ENCODE results near the gene ANXA5. TPM values are rescaled to one million over a fixed set of nuclear protein-coding genes. Genes with fewer than 3 reads are reported as not detected.
A peak's percentile ranks its signal among the peaks of the same experiment; 100 is the strongest.

The ANXA5 gene
- total and polyA plus RNA-seq, 12 donors = 209 to 654 (median 401) TPM

GRCh38 chr4:121728798-121729226 lies 32.0 kb upstream of the ANXA5 start:
- no peaks in the 10 kb centered on the region for H3K36me3 ChIP-seq (replicated peaks in 1 of 2)
- no peak overlapping the region for H3K4me3 ChIP-seq
- intact Hi-C loops (cut with DNase I) = loop anchor here in 1 of 2 donors (5.0 kb wide), 1 partner anchor 42 kb away; no protein-coding TSS in a partner anchor
- H3K27me3 ChIP-seq = no peaks in the 10 kb centered on the region
- 81 to 91% (median 85%) methylated on average over 3 of the region's 3 CpGs for WGBS, 4 donors
- DNase-seq = no peak
- no peaks in the 10 kb centered on the region for H3K4me1 ChIP-seq (replicated peaks in 1 of 2)
- H3K9me3 ChIP-seq (replicated peaks in 1 of 3) = no peaks in the 10 kb centered on the region
- no peak for TF ChIP-seq CTCF (IDR thresholded peaks at IDR 0.05)
- no peak for TF ChIP-seq POLR2A (IDR thresholded peaks at IDR 0.05)
- H3K27ac ChIP-seq = no peak overlapping the region

GRCh38 chr4:121728066-121728465 lies 31.3 kb upstream of the ANXA5 start:
- no peak for TF ChIP-seq CTCF (IDR thresholded peaks at IDR 0.05)
- TF ChIP-seq POLR2A (IDR thresholded peaks at IDR 0.05) = no peak
- DNase-seq = no peak
- H3K4me3 ChIP-seq = no peak overlapping the region
- intact Hi-C loops (cut with DNase I) = loop anchor here in 1 of 2 donors (5.0 kb wide), 1 partner anchor 41 kb away; no protein-coding TSS in a partner anchor
- H3K36me3 ChIP-seq (replicated peaks in 1 of 2) = no peaks in the 10 kb centered on the region
- WGBS, 4 donors = 67 to 77% (median 73%) methylated on average over 4 of the region's 4 CpGs
- H3K27me3 ChIP-seq = no peaks in the 10 kb centered on the region
- H3K9me3 ChIP-seq (replicated peaks in 1 of 3) = no peaks in the 10 kb centered on the region
- no peak overlapping the region for H3K27ac ChIP-seq
- H3K4me1 ChIP-seq (replicated peaks in 1 of 2) = no peaks in the 10 kb centered on the region

- no peak for DNase-seq
- TF ChIP-seq POLR2A (IDR thresholded peaks at IDR 0.05) (no peak), CTCF (IDR thresholded peaks at IDR 0.05) (peak; percentile 69 to 87 (median 81))
- intact Hi-C loops (cut with DNase I) = loop anchor here in 1 of 2 donors (5.0 kb wide), 1 partner anchor 39 kb away; no protein-coding TSS in a partner anchor
- Histone ChIP-seq H3K27me3 (no peaks in the 10 kb centered on the region), H3K36me3 (replicated peaks in 1 of 2) (no peaks in the 10 kb centered on the region), H3K4me1 (replicated peaks in 1 of 2) (no peaks in the 10 kb centered on the region), H3K9me3 (replicated peaks in 1 of 3) (no peaks in the 10 kb centered on the region), H3K27ac (no peak overlapping the region), H3K4me3 (no peak overlapping the region)
- 25 to 39% (median 32%) methylated on average over 3 of the region's 3 CpGs for WGBS, 4 donors
Measured at GRCh38 chr4:121726642-121727268, 30.0 kb upstream of the ANXA5 start.

GRCh38 chr4:121724671-121725070 lies 27.9 kb upstream of the ANXA5 start:
- DNase-seq = no peak
- Histone ChIP-seq H3K9me3 (replicated peaks in 1 of 3) (no peaks in the 10 kb centered on the region), H3K4me1 (replicated peaks in 1 of 2) (no peaks in the 10 kb centered on the region), H3K27me3 (no peaks in the 10 kb centered on the region), H3K27ac (no peak overlapping the region), H3K4me3 (no peak overlapping the region), H3K36me3 (replicated peaks in 1 of 2) (no peaks in the 10 kb centered on the region)
- 95 to 97% (median 96%) methylated on average over 1 of the region's 1 CpG for WGBS, 4 donors
- intact Hi-C loops (cut with DNase I) = loop anchor here in 1 of 2 donors (5.0 kb wide), 1 partner anchor 37 kb away; no protein-coding TSS in a partner anchor
- TF ChIP-seq POLR2A (IDR thresholded peaks at IDR 0.05) (no peak), CTCF (IDR thresholded peaks at IDR 0.05) (no peak)
